GM21737 (cell line): ENCODE measurements around the gene RAPGEF4.

Experiments
- ATAC-seq: cut with Tn5 transposase; IDR thresholded peaks from one replicate; pipeline ENCODE4 v1.9.1; 2021; ENCODE audit warnings: mild to moderate bottlenecking, moderate library complexity; ENCODE audit not compliant: unreplicated experiment

The RAPGEF4 gene

DNA sequence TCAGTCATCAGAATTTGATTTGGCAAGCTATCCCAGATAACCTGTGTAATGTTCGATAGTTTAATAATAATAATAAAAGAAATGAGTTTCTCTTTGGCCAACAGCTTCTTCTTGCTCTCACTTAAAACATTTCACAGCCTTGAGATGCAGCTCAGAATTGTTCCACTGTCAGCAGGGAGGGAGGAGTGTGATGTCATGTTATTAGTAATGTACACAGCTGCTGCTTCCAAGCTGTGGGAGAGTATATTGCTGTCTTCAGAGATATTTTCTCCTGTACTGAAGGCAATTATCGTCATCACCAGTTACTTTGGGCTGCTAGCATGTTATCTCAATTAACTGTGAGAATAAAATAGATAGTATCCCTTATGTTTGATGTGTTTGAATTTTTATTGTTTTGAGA is 193.1 kb downstream of the RAPGEF4 start:
- no peak for ATAC-seq

- ATAC-seq = no peak
Measured at GRCh38 chr2:172929644-172930043, 194.0 kb downstream of the RAPGEF4 start.

GRCh38 chr2:172930871-172931255 is 195.2 kb downstream of the RAPGEF4 start:
- ATAC-seq = no peak

GRCh38 chr2:172931256-172931894 is 195.7 kb downstream of the RAPGEF4 start:
- ATAC-seq = no peak

- no peak for ATAC-seq
Measured at GRCh38 chr2:172931918-172932520, 196.4 kb downstream of the RAPGEF4 start.

GRCh38 chr2:172937884-172938712 is 202.5 kb downstream of the RAPGEF4 start:
- no peak for ATAC-seq

- no peak for ATAC-seq
Measured at GRCh38 chr2:172938713-172939375, 203.2 kb downstream of the RAPGEF4 start.

GRCh38 chr2:172943539-172943938 is 207.9 kb downstream of the RAPGEF4 start:
- no peak for ATAC-seq

DNA sequence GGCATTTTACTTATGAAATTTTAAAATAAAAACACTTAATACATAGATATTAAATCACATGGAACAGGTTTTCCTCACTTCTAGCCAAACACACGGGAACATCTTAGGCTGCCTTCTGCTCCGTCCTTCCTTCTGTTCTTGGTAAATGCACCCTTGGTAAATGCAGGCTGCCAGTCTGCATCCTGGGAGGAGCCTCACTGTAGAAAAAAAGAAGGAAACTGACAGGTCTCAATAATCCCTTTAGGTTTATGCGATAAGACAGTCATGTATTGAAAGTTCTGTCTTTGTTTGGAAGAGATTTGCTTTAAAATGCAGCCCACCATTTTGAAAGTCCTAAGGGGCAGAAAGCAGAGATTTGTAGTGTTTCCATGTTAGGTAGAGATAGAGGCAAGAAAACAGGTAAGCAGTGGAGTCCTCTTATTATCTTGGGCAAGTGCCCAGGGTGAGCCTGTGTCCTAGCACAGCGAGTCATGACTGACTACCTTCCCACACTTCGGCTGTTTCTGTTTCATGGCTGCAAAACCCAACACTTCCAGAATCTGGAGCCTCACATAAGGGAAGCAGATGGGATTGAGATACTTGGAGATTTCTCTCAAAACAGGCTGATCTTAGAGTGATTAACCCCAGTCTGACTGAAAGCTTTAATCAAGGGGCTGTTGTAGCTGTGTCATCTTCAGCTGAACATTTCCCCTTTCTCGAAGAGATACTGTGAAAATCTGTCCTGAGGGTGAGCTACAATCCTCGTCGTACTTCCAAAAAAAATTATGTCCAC is 208.6 kb downstream of the RAPGEF4 start:
- ATAC-seq = no peak

- no peak for ATAC-seq
Measured at GRCh38 chr2:172944794-172945509, 209.3 kb downstream of the RAPGEF4 start.

GRCh38 chr2:172945510-172945850 is 209.8 kb downstream of the RAPGEF4 start:
- ATAC-seq = no peak

- no peak for ATAC-seq
Measured at GRCh38 chr2:172947461-172948153, 212.0 kb downstream of the RAPGEF4 start.

GRCh38 chr2:172949522-172949921 is 213.9 kb downstream of the RAPGEF4 start:
- no peak for ATAC-seq

- ATAC-seq = no peak
Measured at GRCh38 chr2:172950565-172950964, 214.9 kb downstream of the RAPGEF4 start.

- no peak for ATAC-seq
Measured at GRCh38 chr2:172951554-172951953, 215.9 kb downstream of the RAPGEF4 start.

GRCh38 chr2:172953411-172953810 is 217.8 kb downstream of the RAPGEF4 start:
- ATAC-seq = no peak

- no peak for ATAC-seq
Measured at GRCh38 chr2:172953970-172954852, 218.6 kb downstream of the RAPGEF4 start.

- ATAC-seq = no peak
Measured at GRCh38 chr2:172955587-172955986, 219.9 kb downstream of the RAPGEF4 start.

DNA sequence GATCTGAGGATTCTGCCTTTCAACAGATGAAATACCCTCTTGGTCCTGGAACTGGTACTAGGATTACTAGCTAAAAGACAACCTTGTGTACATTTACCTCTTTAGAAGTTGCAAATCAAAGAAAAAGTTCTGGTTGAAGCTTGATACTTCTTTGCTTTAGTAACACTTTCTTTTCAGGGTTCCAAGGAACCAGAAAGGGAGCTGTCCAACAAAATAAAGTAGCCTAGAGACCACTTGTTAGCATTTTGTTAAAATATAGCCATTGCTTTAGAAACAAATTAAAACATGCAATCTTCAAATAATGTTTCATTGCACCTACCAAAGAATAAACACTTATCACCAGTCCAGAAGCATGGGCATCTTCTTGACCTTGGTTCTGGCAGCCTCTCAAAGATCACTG is 222.1 kb downstream of the RAPGEF4 start:
- ATAC-seq = no peak
